Activated naive CD4-positive, alpha-beta T cell treated with Interleukin-2 at 50 U/mL for 16 hours (primary cell): ENCODE results near the gene ZNF280D.

Experiments used
- DNase-seq: peaks from one replicate; pipeline ENCODE4 v3.0.0-alpha.2; 2020

Gene ZNF280D

DNA sequence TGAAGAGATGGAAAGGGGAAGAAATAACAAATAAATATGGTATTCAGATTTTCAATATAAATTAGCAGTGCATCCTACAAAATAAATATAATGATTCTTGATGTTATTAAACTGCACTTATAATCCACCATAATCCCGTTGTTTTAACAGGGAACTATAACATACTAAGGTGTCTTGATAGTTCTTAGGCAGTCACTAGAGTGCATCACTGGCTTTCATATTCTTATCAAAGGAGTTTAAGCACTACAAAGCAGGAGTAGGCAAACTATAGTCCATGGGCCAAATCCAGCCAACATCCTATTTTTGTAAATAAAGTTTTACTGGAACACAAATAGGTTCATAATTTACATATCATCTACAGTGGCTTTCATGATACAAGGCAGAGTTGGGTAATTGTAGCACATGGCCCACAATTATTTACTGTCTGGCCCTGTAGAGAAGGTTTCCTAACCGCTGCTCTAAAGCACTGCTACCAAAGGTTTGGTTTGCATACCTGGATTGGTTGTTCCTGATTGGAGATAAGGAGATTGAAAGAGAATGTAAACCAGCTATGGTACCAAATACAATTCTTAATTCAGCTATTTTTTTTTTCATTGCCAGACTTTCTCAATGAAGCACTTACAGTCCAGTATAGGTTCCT is 104.3 kb downstream of the ZNF280D start:
- DNase-seq: no peak

DNA sequence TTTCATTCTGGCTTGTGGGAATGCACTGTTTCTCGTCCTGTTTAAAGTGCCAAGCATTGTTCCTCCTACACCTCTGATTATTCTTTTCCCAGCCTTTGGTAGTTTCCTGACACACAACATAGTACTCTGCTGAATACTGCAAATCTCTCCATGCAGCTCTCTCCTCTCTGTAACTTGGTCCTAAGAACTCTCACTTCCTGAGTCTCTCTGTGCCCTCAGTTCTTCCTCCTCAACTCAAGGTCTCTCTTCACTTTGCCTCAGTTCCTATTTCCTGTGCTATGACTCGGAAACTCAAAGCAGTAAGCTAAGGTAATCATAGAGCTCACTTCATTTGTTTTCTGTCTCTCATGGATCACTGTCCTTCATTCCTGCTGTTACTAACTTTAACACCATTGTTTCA is 113.4 kb downstream of the ZNF280D start:
- DNase-seq: no peak

DNA sequence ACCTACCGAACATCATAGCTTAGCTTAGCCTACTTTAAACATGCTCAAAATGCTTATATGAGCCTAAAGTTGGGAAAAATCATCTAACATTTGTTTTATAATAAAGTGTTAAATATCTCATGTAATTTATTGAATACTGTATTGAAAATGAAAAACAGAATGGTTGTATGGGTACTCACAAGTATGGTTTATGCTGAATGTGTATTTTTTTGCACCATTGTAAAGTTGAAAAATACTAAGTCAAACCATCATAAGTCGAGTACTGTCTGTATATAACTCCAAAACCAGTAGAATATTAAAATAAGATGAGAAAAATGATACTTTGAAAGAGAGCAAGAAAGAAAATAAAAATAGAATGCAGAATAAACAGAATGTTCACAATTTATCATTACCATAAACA is 115.7 kb downstream of the ZNF280D start:
- DNase-seq: no peak

DNA sequence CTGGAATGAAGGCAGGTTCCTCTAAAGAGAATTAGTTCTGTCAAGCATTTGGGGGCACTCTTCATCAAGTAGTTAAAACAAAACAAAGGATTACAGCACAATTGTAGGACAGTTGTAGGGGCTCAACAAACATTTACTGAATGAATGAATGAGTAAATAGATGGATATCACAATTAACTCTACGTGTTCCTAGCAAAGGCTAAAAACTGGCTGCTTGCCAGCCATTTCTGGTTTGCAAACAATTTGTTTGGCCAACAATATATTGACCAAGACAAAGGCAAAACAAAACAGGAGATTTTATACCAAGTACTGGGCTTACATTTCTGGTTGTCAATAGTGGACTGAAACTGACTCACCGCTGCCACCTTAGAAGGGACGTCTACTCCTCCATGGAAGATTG is 116.8 kb downstream of the ZNF280D start:
- DNase-seq: no peak

DNA sequence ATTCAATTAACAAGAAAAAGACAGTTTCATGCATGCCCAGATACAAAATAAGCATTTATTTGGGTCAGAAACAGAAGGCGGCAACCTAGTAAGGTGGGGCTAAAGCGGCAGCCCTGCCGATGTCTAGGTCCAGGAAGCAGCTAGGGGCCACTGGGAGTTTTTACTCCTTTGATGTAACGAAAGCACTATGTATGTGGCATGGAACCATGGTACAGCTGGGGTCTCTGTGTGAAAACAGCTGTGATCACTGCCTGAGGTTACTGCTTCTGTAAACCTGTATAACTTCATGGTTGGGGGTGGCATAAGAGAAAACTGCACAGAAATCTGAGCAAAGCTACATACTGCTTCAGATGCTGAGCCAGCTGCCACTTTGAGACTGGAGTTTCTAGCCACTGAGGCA is 119.5 kb downstream of the ZNF280D start:
- DNase-seq: no peak

DNA sequence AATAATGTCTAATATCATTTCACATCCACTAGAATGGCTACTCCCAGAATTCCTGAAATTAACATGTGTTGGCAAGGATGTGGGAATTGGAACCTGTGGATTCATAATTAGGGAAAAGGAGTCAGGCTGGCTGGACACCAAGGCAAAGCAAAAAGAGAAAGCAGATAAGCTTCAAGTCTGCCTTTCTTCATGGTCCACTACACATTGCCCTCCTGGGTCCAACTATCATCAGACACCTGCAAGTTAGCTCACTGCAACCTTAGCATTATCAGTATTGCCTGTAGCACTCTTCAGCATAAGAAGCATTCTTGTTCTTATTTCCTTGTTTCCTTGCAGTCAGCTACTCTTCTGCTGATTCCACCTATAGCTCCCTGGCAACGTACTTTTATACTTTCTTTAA is 124.3 kb downstream of the ZNF280D start:
- no peak for DNase-seq

DNA sequence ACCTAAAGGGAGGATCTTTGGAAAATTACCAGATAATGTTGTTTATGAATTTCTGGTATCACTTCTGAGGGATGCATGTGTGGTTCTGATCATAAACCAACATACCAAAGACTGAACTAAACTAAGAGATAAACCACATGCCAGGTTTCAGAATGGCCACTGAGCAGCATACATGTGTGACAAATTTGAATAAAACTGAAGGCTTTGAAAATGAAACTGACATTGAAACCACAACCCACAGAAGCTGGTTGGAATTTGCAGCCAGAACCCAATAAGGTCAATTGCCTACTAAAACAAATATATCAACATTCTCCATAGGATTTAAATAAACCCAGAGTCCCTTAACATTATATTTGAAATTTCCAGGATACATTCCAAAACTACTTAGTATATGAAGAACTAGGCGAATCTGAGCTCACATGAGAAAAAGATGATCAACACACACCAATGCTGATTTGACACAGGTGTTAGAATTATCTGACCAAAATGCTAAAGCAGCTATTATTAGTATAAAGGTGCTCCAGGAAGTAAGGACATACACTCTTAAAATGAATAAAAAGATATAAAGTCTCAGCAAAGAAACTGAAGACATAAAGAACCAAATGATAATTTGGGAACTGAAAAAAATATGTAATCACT is 125.0 kb downstream of the ZNF280D start:
- DNase-seq: no peak

DNA sequence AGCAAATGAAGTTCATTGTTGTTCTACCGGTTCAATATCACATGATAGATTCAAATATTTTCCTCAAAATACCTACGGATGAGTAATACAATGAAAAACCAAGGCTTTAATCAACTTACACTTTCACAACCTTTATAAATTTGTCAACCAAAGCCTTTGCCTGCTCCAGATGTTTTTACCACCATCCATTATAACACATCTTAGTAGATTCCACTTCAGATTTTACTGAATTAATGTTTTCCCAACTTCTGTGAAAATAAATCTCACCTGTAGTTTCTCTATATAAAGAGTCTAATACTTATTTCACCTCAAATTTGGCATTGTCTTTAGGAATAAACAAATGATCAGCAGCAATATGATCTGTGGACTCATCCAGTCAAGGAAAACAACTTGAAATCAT is 131.1 kb downstream of the ZNF280D start:
- no peak for DNase-seq

DNA sequence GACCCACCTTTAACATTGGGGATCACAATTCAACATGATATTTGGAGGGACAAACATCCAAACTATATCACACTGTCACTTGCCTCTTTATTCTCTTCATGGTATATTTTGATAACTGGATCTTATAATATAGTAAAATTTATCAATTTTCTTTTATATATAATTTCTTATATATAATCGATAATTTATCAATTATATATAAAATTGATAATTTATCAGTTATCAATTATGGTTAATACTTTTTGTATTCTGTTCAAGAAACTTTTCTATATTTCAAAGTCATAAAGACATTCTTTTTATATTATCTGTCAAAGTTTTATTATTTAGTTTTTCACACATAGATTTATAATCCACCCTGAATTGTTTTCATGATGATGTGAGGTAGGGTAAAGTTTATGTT is 132.9 kb downstream of the ZNF280D start:
- DNase-seq: no peak

DNA sequence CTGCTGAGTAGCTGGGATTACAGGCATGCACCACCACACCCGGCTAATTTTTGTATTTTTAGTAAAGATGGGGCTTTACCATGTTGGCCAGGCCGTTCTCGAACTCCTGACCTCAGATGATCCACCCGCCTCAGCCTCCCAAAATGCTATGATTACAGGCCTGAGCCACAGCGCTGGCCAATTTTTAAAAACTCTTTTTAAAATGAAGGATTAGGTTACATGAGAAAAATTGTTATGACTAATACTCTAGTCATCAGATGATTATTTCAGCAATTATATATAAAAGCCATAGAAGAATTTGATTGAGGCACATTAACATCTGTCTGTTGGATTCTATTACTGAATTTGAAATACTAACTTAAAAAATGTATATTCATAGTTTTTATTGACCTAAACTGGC is 134.3 kb downstream of the ZNF280D start:
- no peak for DNase-seq

DNA sequence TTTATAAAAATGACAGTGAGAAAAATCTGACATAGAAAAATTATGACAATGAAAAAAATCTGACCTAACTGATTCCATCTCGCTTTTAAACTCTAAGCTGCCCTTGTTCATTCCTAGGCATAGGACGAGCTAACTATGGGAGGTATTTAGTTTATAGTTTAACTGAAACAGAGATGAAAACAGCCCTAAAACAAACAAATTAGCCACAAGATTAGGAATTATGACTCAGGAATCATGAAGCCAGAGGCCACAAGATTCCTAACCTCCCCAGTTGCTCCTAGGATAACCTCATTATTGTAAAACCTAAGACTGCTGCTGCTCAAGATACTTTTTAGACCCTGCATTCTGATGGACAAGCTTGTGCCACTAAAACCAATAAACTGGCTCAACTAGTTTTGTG is 145.6 kb downstream of the ZNF280D start:
- DNase-seq: no peak

DNA sequence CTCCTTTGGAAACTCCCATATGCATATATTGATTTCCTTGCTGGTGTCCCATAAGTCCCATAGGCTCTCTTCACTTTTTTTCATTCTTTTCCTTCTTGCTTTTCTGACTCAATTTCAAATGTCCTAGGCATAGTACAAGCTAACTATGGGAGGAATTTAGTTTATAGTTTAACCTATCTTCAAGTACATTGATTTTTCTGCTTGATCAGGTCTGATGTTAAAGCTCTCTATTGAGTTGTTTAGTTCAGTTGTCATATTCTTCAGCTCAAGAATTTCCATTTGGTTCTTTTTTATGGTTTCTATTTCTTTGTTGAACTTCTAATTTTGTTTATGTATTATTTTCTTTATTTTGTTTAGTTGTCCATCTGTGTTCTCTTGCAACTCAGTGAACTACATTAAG is 147.1 kb downstream of the ZNF280D start:
- no peak for DNase-seq

DNA sequence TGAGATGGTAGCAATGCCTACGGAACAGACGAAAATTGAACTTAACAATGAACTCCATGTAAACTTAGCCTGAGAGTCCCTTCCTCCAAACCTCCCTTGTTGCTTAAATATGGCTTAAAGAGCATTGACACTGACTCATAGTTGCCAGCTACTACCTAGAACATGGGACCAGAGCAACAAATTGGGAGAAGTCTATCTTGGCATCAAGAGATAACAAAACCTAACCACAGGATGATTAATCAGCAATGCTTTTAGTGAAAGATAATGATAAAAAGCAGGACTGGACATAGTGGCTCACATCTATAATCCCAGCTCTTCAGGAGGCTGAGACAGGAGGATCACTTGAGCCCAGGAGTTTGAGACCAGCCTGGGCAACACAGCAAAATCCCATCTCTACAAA is 150.5 kb downstream of the ZNF280D start:
- no peak for DNase-seq
